Fibroblast of lung (primary cell): ENCODE measurements around the gene B9D1. TPM values are rescaled to one million over a fixed set of nuclear protein-coding genes. Genes with fewer than 3 reads are reported as not detected.

ENCODE experiments used
- DNase-seq, 2 donors: peaks; one replicate each; pipeline versions ENCODE4 v3.0.0 to v3.0.0-alpha.2; 2010; ENCODE audit warnings: low read depth in 2 of 2
- H2AFZ ChIP-seq: 2 replicates; pipeline ENCODE4 v1.5.1; 2012; ENCODE audit warnings: low read length, control low read depth, inconsistent platforms
- H3K27ac ChIP-seq: 2 replicates; pipeline ENCODE4 v1.5.1; 2011; ENCODE audit warnings: low read length, control low read depth; ENCODE audit not compliant: insufficient read depth
- H3K27me3 ChIP-seq: 2 replicates; pipeline ENCODE4 v1.5.1; 2011; ENCODE audit warnings: mild to moderate bottlenecking, low read length; ENCODE audit not compliant: control insufficient read depth, insufficient read depth
- H3K36me3 ChIP-seq: 2 replicates; pipeline ENCODE4 v1.5.1; 2011; ENCODE audit warnings: low read length; ENCODE audit not compliant: control insufficient read depth, insufficient read depth
- H3K4me1 ChIP-seq: 2 replicates; pipeline ENCODE4 v1.5.1; 2011; ENCODE audit warnings: low read length; ENCODE audit not compliant: control insufficient read depth, insufficient read depth; ENCODE audit errors: extremely low read depth
- H3K4me2 ChIP-seq: 2 replicates; pipeline ENCODE4 v1.5.1; 2011; ENCODE audit warnings: low read length, control low read depth; ENCODE audit not compliant: insufficient read depth; ENCODE audit errors: extremely low read depth
- H3K4me3 ChIP-seq, 4 experiments: fragments of 200-600 bp in 1 of 4; sonication (generic) in 1 of 4; replicated peaks in 1 of 4; 2 replicates each; pipeline ENCODE4 v1.5.1; 2011 to 2016; ENCODE audit warnings: low read length in 4 of 4, low read depth in 3 of 4, mild to moderate bottlenecking in 3 of 4, control low read depth in 2 of 4, inconsistent platforms in 1 of 4, mixed read lengths in 1 of 4; ENCODE audit not compliant: insufficient read depth in 1 of 4; ENCODE audit errors: control extremely low read depth in 1 of 4
- H3K79me2 ChIP-seq: 2 replicates; pipeline ENCODE4 v1.5.1; 2012; ENCODE audit warnings: mild to moderate bottlenecking, low read length, inconsistent platforms; ENCODE audit not compliant: control insufficient read depth, insufficient read depth
- H3K9ac ChIP-seq: 2 replicates; pipeline ENCODE4 v1.5.1; 2011; ENCODE audit warnings: mild to moderate bottlenecking, low read length, control low read depth; ENCODE audit not compliant: insufficient read depth
- H3K9me3 ChIP-seq: 2 replicates; pipeline ENCODE4 v1.5.1; 2012; ENCODE audit warnings: low read depth, low read length; ENCODE audit not compliant: control insufficient read depth, insufficient read depth
- H4K20me1 ChIP-seq: 2 replicates; pipeline ENCODE4 v1.5.1; 2011; ENCODE audit warnings: low read length; ENCODE audit not compliant: control insufficient read depth, insufficient read depth; ENCODE audit errors: extremely low read depth
- EZH2 ChIP-seq: IDR thresholded peaks from 2 replicates; pipeline ENCODE4 v1.5.1; 2012; ENCODE audit warnings: low read length, control low read depth, mild to moderate bottlenecking; ENCODE audit errors: missing control alignments
- polyA plus RNA-seq, 2 donors: library from polyadenylated mRNA; depleted of rRNA in 1 of 2; stranded (reverse) in 1 of 2; unstranded in 1 of 2; fragments of >200 nt; gene quantifications; 2 replicates each; pipeline ENCODE4 v1.2.1, GENCODE V29; 2011 to 2012; ENCODE audit warnings: missing spikeins in 1 of 2
- total RNA-seq: library from RNA; depleted of rRNA; stranded (reverse); fragments of >200 nt; gene quantifications from 2 replicates; pipeline ENCODE4 v1.2.1, GENCODE V29; 2014
- TF ChIP-seq, protein P1 (sequence below), 2 donors: IDR thresholded peaks in 1 of 2; conservative IDR thresholded peaks in 1 of 2; 1 replicate in 1 of 2; 2 replicates in 1 of 2; pipeline ENCODE4 v1.5.1; 2011 to 2012; ENCODE audit warnings: low read length in 2 of 2, control low read depth in 1 of 2, inconsistent platforms in 1 of 2, low read depth in 1 of 2, mild to moderate bottlenecking in 1 of 2

B9D1 gene
- total and polyA plus RNA-seq, 2 donors (not counting 1 experiment from before 2014, with no cell fraction given) = 35.7 to 38.5 TPM

DNA sequence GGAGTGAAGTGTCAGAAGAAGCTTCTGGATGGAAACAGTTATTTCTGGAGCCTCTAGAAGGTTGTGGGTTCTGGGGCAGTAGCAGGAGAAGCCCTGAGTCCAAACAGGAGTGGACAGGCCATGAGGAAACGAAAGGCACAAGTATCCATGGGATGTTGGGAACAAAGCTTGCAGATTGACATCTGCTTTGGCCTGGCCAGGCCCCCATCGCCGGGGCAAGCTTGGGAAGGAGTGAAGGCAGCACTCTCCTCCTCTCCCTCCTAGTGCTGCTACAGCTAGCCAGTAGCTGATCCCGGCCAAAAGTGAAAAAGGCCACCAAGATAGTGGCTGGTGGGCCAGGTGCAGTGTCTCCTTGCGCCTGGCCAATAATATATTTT, 40.4 kb downstream of the B9D1 start:
- DNase-seq = no peak
- H2AFZ ChIP-seq = no peak overlapping the region
- no peaks in the 10 kb centered on the region for H3K79me2 ChIP-seq
- peaks cover 8% of the 10 kb centered on the region for H3K36me3 ChIP-seq
- H3K27me3 ChIP-seq = no peaks in the 10 kb centered on the region
- no peak overlapping the region for H3K4me3 ChIP-seq
- H3K9me3 ChIP-seq = no peaks in the 10 kb centered on the region
- H4K20me1 ChIP-seq = no peaks in the 10 kb centered on the region
- no peak overlapping the region for H3K27ac ChIP-seq
- no peak overlapping the region for H3K9ac ChIP-seq
- peaks cover 5% of the 10 kb centered on the region for H3K4me1 ChIP-seq
- no peak for TF ChIP-seq EZH2
- TF ChIP-seq, protein P1, sequence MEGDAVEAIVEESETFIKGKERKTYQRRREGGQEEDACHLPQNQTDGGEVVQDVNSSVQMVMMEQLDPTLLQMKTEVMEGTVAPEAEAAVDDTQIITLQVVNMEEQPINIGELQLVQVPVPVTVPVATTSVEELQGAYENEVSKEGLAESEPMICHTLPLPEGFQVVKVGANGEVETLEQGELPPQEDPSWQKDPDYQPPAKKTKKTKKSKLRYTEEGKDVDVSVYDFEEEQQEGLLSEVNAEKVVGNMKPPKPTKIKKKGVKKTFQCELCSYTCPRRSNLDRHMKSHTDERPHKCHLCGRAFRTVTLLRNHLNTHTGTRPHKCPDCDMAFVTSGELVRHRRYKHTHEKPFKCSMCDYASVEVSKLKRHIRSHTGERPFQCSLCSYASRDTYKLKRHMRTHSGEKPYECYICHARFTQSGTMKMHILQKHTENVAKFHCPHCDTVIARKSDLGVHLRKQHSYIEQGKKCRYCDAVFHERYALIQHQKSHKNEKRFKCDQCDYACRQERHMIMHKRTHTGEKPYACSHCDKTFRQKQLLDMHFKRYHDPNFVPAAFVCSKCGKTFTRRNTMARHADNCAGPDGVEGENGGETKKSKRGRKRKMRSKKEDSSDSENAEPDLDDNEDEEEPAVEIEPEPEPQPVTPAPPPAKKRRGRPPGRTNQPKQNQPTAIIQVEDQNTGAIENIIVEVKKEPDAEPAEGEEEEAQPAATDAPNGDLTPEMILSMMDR (conservative IDR thresholded peaks at IDR 0.05 in 1 of 2, IDR thresholded peaks at IDR 0.05 in 1 of 2; ENCODE audit: low read depth in 1 of 2, low read length in 2 of 2) = no peak
- H3K4me2 ChIP-seq = no peak overlapping the region

DNA sequence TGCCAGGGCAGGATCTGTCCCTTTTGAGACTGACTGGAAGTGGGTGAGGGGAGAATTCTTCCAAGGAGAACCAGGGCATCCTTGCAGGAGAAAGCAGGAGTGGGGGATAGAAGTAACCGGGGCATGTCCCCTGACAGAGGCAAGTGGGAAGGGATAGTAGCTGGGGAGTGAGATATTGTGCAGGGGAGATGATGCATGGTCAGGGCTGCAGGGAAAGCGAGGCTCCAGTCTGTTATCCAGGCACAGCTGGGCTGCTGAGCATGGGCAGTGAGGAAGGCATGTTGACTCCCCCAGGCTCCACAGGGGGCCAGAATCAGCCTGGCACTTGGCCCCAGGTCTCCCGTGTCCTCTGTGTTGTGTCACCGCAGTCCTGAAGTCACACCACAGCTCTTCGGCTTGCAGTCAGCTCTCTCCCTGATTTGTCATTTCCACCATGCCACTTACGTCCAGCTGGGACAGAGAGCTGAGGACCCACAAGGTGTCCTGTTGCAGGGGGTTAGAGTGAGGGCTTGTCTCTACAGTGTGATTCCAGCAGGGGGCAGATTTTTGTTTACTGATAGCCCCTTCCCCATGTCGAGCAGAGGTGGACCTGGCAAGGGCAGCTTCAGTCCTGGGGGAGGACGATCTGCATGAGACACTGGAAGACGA, 40.9 kb downstream of the B9D1 start:
- Histone ChIP-seq H3K9me3 (no peaks in the 10 kb centered on the region), H3K4me1 (peaks cover 5% of the 10 kb centered on the region), H3K4me2 (no peak overlapping the region), H3K27me3 (no peaks in the 10 kb centered on the region), H3K36me3 (peaks cover 8% of the 10 kb centered on the region), H4K20me1 (no peaks in the 10 kb centered on the region), H3K27ac (no peak overlapping the region), H3K4me3 (no peak overlapping the region), H3K79me2 (no peaks in the 10 kb centered on the region), H3K9ac (no peak overlapping the region), H2AFZ (no peak overlapping the region)
- TF ChIP-seq EZH2 = no peak
- TF ChIP-seq, protein P1 (conservative IDR thresholded peaks at IDR 0.05 in 1 of 2, IDR thresholded peaks at IDR 0.05 in 1 of 2; ENCODE audit: low read depth in 1 of 2, low read length in 2 of 2) = peak in 1 of 2 donors; percentile 12
- no peak for DNase-seq

DNA sequence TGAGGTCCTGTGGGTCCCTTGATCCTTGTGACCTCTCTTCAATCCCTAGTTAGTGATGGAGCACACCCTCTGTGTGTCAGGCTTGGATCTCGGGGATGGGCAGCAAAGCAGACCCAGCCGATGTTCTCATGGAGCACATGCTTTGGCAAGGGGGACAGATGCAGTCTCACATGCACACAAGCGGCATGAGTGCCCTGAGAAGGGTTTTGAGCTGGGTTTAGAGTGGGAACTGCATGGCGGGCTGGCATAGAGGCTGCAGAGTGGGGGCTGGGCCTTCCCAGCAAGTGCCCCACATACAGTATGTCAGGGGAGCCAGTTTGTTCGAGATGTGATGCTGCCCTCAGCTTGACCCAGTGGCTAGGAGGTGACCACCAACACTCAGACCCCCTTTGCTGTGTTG, 41.6 kb downstream of the B9D1 start:
- H3K27me3 ChIP-seq = no peaks in the 10 kb centered on the region
- no peak for DNase-seq
- peaks cover 8% of the 10 kb centered on the region for H3K36me3 ChIP-seq
- no peak overlapping the region for H2AFZ ChIP-seq
- no peaks in the 10 kb centered on the region for H3K9me3 ChIP-seq
- no peaks in the 10 kb centered on the region for H3K79me2 ChIP-seq
- peaks cover 5% of the 10 kb centered on the region for H3K4me1 ChIP-seq
- H3K4me3 ChIP-seq = no peak overlapping the region
- H3K4me2 ChIP-seq = no peak overlapping the region
- no peaks in the 10 kb centered on the region for H4K20me1 ChIP-seq
- no peak overlapping the region for H3K9ac ChIP-seq
- TF ChIP-seq EZH2 = no peak
- TF ChIP-seq, protein P1 (conservative IDR thresholded peaks at IDR 0.05 in 1 of 2, IDR thresholded peaks at IDR 0.05 in 1 of 2; ENCODE audit: low read depth in 1 of 2, low read length in 2 of 2) = no peak
- H3K27ac ChIP-seq = no peak overlapping the region
